ENCODE data around the gene DNAJC7.

- TF ChIP-seq CTCF (IDR thresholded peaks at IDR 0.05) = no peak
- no peak for TF ChIP-seq POLR2A (IDR thresholded peaks at IDR 0.05; ENCODE audit: low read depth)
- no peak for TF ChIP-seq POLR2AphosphoS5 (IDR thresholded peaks at IDR 0.05)
- TF ChIP-seq EP300 (IDR thresholded peaks at IDR 0.05) = no peak
Observed at GRCh38 chr17:42042598-42043319, 25.5 kb upstream of the DNAJC7 start.

All from esophagus muscularis mucosa (tissue), 4 donors.